ENCODE measurements around the gene TRPM4. TPM values are rescaled to one million over a fixed set of nuclear protein-coding genes. Genes with fewer than 3 reads are reported as not detected.

The TRPM4 gene
- total and polyA plus RNA-seq, 4 donors, result 8.1 to 31.2 (median 13.2) TPM

DNA sequence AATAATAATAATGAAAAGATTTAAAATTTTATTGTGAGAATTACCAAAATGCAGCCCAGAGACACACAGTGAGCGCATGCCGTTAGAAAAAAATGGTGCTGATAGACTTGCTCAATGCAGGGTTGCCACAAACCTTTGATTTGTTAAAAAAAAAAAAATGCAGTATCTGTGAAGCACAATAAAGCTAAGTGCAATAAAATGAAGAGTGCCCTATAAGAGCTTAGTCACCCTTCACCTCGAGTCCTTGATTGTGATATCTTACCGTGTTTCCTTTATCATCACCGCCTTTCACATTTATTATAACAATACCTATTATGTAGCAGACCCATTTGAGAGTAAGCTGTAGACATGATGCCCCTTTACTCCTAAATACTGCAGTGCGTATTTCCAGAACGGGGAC lies 84.2 kb downstream of the TRPM4 start:
- H3K4me3 ChIP-seq (ENCODE audit: low read depth in 1 of 3, low read length in 3 of 3), result no peak overlapping the region
- WGBS, result 88% methylated on average over 7 of the region's 7 CpGs

DNA sequence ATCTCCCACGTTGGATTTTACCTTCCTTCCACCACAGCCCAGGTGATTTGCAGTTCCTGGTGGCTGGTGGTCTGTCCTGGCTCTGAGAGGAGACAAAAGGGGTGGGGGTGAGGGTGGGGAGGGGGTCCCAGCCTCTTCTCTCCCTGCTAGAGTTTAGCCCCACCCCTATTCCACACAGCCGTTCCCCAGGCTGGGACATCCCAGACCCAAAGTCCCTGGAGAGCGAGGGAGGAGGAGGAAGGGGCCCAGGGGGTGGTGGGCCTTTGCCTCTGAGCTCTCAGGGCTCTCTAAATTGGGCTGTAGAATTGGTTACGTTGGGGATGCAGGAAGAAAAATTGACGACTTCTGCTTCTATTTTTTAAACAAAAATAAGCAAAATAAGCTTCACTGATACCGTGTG lies 85.5 kb downstream of the TRPM4 start:
- Histone ChIP-seq H3K36me3 (ENCODE audit: control insufficient read depth in 4 of 4, insufficient read depth in 3 of 4, low read depth in 1 of 4, low read length in 3 of 4) (no peaks in the 10 kb centered on the region), H3K27me3 (ENCODE audit: control insufficient read depth in 4 of 4, insufficient read depth in 4 of 4, low read length in 3 of 4) (no peaks in the 10 kb centered on the region), H3K4me3 (ENCODE audit: low read depth in 1 of 3, low read length in 3 of 3) (no peak overlapping the region), H3K27ac (ENCODE audit: low read depth in 1 of 2, low read length in 2 of 2) (no peak overlapping the region), H3K9ac (ENCODE audit: low read depth in 1 of 2, low read length in 2 of 2) (no peak overlapping the region), H3K9me3 (ENCODE audit: control insufficient read depth in 4 of 4, low read length in 3 of 4) (no peaks in the 10 kb centered on the region), H3K4me1 (ENCODE audit: control insufficient read depth in 4 of 4, insufficient read depth in 4 of 4, low read length in 3 of 4) (no peaks in the 10 kb centered on the region)
- TF ChIP-seq FOXA2 (IDR thresholded peaks at IDR 0.05) (no peak), GABPA (IDR thresholded peaks at IDR 0.05 in 1 of 2, conservative IDR thresholded peaks at IDR 0.05 in 1 of 2) (no peak), RXRA (IDR thresholded peaks at IDR 0.05) (no peak), HNF4A (conservative IDR thresholded peaks at IDR 0.05) (no peak), HNF4G (IDR thresholded peaks at IDR 0.05) (no peak), EGR1 (IDR thresholded peaks at IDR 0.05; ENCODE audit: low read depth in 2 of 2) (no peak)
- TF ChIP-seq, protein P1, sequence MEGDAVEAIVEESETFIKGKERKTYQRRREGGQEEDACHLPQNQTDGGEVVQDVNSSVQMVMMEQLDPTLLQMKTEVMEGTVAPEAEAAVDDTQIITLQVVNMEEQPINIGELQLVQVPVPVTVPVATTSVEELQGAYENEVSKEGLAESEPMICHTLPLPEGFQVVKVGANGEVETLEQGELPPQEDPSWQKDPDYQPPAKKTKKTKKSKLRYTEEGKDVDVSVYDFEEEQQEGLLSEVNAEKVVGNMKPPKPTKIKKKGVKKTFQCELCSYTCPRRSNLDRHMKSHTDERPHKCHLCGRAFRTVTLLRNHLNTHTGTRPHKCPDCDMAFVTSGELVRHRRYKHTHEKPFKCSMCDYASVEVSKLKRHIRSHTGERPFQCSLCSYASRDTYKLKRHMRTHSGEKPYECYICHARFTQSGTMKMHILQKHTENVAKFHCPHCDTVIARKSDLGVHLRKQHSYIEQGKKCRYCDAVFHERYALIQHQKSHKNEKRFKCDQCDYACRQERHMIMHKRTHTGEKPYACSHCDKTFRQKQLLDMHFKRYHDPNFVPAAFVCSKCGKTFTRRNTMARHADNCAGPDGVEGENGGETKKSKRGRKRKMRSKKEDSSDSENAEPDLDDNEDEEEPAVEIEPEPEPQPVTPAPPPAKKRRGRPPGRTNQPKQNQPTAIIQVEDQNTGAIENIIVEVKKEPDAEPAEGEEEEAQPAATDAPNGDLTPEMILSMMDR (IDR thresholded peaks at IDR 0.05; ENCODE audit: low read depth, low read length, missing input control), result no peak
- TF ChIP-seq, protein P2, sequence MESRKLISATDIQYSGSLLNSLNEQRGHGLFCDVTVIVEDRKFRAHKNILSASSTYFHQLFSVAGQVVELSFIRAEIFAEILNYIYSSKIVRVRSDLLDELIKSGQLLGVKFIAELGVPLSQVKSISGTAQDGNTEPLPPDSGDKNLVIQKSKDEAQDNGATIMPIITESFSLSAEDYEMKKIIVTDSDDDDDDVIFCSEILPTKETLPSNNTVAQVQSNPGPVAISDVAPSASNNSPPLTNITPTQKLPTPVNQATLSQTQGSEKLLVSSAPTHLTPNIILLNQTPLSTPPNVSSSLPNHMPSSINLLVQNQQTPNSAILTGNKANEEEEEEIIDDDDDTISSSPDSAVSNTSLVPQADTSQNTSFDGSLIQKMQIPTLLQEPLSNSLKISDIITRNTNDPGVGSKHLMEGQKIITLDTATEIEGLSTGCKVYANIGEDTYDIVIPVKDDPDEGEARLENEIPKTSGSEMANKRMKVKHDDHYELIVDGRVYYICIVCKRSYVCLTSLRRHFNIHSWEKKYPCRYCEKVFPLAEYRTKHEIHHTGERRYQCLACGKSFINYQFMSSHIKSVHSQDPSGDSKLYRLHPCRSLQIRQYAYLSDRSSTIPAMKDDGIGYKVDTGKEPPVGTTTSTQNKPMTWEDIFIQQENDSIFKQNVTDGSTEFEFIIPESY (IDR thresholded peaks at IDR 0.05), result no peak
- no peak for DNase-seq (ENCODE audit: low spot score)
- WGBS, result 62% methylated on average over 6 of the region's 6 CpGs

More for the DNA sequence above, 84.2 kb downstream of the TRPM4 start:
- H3K9me3 ChIP-seq (ENCODE audit: control insufficient read depth in 4 of 4, low read length in 3 of 4), result no peaks in the 10 kb centered on the region
- H3K27ac ChIP-seq (ENCODE audit: low read depth in 1 of 2, low read length in 2 of 2), result no peak overlapping the region
- H3K27me3 ChIP-seq (ENCODE audit: control insufficient read depth in 4 of 4, insufficient read depth in 4 of 4, low read length in 3 of 4), result no peaks in the 10 kb centered on the region
- H3K36me3 ChIP-seq (ENCODE audit: control insufficient read depth in 4 of 4, insufficient read depth in 3 of 4, low read depth in 1 of 4, low read length in 3 of 4), result no peaks in the 10 kb centered on the region
- DNase-seq (ENCODE audit: low spot score), result no peak
- H3K9ac ChIP-seq (ENCODE audit: low read depth in 1 of 2, low read length in 2 of 2), result no peak overlapping the region
- TF ChIP-seq TAF1 (conservative IDR thresholded peaks at IDR 0.05) (no peak), HNF4A (conservative IDR thresholded peaks at IDR 0.05) (no peak), RXRA (IDR thresholded peaks at IDR 0.05) (no peak), JUND (IDR thresholded peaks at IDR 0.05) (no peak), GABPA (IDR thresholded peaks at IDR 0.05 in 1 of 2, conservative IDR thresholded peaks at IDR 0.05 in 1 of 2) (no peak), YY1 (IDR thresholded peaks at IDR 0.05) (no peak), SP1 (IDR thresholded peaks at IDR 0.05) (no peak), FOXA2 (IDR thresholded peaks at IDR 0.05) (no peak), HNF4G (IDR thresholded peaks at IDR 0.05) (no peak), RAD21 (IDR thresholded peaks at IDR 0.05) (no peak), MAX (IDR thresholded peaks at IDR 0.05) (no peak)
- TF ChIP-seq, protein P3, sequence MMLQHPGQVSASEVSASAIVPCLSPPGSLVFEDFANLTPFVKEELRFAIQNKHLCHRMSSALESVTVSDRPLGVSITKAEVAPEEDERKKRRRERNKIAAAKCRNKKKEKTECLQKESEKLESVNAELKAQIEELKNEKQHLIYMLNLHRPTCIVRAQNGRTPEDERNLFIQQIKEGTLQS (IDR thresholded peaks at IDR 0.05), result no peak
- TF ChIP-seq, protein P1 (IDR thresholded peaks at IDR 0.05; ENCODE audit: low read depth, low read length, missing input control), result no peak
- TF ChIP-seq, protein P2 (IDR thresholded peaks at IDR 0.05), result no peak
- TF ChIP-seq, protein P4, sequence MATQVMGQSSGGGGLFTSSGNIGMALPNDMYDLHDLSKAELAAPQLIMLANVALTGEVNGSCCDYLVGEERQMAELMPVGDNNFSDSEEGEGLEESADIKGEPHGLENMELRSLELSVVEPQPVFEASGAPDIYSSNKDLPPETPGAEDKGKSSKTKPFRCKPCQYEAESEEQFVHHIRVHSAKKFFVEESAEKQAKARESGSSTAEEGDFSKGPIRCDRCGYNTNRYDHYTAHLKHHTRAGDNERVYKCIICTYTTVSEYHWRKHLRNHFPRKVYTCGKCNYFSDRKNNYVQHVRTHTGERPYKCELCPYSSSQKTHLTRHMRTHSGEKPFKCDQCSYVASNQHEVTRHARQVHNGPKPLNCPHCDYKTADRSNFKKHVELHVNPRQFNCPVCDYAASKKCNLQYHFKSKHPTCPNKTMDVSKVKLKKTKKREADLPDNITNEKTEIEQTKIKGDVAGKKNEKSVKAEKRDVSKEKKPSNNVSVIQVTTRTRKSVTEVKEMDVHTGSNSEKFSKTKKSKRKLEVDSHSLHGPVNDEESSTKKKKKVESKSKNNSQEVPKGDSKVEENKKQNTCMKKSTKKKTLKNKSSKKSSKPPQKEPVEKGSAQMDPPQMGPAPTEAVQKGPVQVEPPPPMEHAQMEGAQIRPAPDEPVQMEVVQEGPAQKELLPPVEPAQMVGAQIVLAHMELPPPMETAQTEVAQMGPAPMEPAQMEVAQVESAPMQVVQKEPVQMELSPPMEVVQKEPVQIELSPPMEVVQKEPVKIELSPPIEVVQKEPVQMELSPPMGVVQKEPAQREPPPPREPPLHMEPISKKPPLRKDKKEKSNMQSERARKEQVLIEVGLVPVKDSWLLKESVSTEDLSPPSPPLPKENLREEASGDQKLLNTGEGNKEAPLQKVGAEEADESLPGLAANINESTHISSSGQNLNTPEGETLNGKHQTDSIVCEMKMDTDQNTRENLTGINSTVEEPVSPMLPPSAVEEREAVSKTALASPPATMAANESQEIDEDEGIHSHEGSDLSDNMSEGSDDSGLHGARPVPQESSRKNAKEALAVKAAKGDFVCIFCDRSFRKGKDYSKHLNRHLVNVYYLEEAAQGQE (IDR thresholded peaks at IDR 0.05), result no peak
- no peaks in the 10 kb centered on the region for H3K4me1 ChIP-seq (ENCODE audit: control insufficient read depth in 4 of 4, insufficient read depth in 4 of 4, low read length in 3 of 4)

Data from liver (tissue), 9 donors.